ENCODE measurements around the gene RNF123. TPM values are rescaled to one million over a fixed set of nuclear protein-coding genes. Genes with fewer than 3 reads are reported as not detected.

RNF123 gene
- total RNA-seq, 1 donor: 31.5 TPM

DNA sequence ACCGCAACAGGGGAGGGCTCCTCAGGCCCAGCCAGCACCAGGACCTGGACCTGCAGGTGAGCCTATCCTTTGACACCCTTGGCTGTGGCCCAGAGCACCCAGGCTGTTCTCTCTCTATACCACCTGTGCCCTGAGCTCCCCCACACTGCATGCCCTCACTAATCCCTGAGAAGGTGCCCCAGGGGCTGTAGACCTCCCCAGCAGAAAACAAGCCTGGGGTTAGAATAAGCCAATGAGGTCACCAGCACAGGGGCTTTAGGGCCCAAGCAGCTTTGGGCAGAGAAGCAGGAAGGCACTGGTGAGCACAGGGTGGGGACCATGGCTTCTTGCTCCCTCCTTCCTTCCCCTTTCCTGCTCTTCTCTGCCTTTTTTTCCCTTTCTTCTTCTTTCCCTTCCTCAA is 25.5 kb upstream of the RNF123 start:
- TF ChIP-seq, protein P1, sequence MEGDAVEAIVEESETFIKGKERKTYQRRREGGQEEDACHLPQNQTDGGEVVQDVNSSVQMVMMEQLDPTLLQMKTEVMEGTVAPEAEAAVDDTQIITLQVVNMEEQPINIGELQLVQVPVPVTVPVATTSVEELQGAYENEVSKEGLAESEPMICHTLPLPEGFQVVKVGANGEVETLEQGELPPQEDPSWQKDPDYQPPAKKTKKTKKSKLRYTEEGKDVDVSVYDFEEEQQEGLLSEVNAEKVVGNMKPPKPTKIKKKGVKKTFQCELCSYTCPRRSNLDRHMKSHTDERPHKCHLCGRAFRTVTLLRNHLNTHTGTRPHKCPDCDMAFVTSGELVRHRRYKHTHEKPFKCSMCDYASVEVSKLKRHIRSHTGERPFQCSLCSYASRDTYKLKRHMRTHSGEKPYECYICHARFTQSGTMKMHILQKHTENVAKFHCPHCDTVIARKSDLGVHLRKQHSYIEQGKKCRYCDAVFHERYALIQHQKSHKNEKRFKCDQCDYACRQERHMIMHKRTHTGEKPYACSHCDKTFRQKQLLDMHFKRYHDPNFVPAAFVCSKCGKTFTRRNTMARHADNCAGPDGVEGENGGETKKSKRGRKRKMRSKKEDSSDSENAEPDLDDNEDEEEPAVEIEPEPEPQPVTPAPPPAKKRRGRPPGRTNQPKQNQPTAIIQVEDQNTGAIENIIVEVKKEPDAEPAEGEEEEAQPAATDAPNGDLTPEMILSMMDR (IDR thresholded peaks at IDR 0.05; ENCODE audit: insufficient read depth, low read depth, low read length): no peak
- no peak for DNase-seq (ENCODE audit: low read depth)
- no peak overlapping the region for H3K4me3 ChIP-seq (ENCODE audit: low read depth, low read length)

DNA sequence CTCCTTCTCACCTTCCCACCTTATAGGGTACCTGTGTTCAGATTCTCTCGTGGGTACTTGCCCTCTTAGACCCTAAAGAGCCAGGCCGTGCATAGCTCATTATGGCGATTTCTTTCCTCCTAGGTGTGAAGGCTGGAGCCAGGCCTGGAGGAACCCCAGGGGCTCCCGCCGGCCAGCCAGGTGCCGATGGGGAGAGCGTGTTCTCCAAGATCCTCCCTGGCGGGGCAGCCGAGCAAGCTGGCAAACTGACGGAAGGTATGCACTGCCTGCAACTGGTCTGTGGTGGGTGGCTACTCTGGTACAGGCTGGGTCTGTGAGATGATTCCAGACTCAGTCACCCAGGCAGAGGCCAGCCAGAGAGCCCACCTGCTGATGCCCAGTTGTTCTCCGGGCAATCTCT is 25.1 kb upstream of the RNF123 start:
- no peak overlapping the region for H3K4me3 ChIP-seq (ENCODE audit: low read depth, low read length)
- TF ChIP-seq, protein P1 (IDR thresholded peaks at IDR 0.05; ENCODE audit: insufficient read depth, low read depth, low read length): no peak
- DNase-seq (ENCODE audit: low read depth): no peak

DNA sequence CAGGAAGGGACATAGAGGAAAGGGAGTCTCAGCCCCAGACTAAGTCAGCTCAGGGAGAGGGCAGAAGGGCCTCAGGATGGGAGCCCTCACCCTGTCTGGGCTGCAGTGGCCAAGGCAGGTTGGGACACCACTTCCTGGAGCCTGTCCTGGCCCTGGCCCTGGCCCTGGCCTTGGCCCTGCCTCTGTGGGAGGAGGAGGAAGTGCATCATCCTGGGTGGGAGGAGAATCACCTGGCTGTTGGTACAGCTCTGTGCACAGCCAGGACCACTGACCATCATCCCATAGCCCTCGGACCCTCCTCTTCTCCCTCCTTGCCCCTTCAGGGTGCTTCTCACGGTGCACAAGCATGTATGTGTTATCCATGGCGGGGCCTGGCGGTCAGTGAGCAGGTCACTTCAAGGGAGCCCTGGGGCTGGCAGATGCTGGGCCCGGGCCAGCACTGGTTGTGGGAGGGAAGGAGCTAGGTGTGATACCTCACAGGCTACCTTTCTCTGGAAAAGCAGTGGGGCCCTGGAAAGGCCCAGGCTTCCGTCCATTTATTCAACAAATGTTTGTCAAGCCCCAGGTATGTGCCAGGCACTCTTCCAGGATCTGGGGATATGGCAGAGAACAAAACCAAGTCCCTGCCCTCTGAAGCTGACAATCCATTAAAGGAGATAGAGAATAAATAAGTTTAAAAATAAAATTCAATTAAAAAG is 23.4 kb upstream of the RNF123 start:
- no peak for DNase-seq (ENCODE audit: low read depth)
- TF ChIP-seq, protein P1 (IDR thresholded peaks at IDR 0.05; ENCODE audit: insufficient read depth, low read depth, low read length): no peak
- no peak overlapping the region for H3K4me3 ChIP-seq (ENCODE audit: low read depth, low read length)

DNA sequence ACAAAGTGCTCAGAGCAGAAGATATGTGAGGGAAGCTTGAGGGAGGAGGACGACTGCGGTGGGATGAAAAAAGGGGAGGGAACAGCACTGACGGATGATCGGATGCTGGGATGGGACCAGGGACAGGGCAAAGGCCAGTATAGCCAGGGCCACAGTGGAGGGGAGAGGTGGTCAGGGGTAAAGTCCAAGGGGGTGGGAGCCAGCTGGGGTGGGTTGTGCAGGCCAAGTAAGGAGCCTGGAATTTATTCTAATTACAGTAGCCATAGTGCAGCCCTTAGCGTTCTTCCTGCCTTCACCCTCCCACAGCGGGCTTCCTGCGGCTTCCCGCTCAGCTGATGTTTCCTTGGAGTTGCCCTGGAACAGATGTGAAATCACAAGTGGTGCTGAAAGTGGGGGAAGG is 22.8 kb upstream of the RNF123 start:
- TF ChIP-seq, protein P1 (IDR thresholded peaks at IDR 0.05; ENCODE audit: insufficient read depth, low read depth, low read length): no peak
- H3K4me3 ChIP-seq (ENCODE audit: low read depth, low read length): no peak overlapping the region
- DNase-seq (ENCODE audit: low read depth): no peak

DNA sequence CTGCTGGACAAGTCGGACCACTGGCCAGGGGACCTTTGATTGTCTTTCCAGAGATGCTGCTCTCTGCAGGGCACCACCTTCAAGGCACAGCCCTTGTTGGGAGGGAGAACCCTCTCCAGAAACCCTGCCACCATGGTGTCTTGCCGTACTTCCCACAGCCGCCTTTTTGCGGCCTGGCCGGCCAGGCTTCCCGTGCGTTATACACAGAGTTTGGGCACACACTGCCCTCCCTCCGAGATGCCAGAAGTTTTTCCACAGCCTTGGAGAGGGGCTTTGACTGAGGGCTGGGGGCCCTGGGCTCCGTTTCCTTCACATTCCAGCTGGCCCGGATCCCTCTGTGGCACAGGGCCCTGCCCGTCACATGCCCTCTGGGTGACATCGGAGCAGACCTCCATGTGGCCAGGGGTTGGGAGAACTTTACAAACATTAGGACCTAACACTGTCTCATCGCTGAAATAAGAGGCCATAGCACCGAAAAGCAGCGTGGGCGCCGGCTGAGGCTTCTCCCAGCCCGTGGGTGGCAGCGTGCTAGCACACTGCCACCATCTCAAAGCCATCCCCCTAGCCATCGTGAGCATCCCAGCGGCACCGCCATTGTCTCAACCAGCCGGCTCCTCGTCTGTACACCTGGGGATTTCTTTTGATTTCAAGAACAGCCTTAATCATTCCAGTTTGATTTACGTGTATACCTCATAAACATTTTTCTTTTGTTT is 21.5 kb upstream of the RNF123 start:
- TF ChIP-seq, protein P1 (IDR thresholded peaks at IDR 0.05; ENCODE audit: insufficient read depth, low read depth, low read length): no peak
- no peak overlapping the region for H3K4me3 ChIP-seq (ENCODE audit: low read depth, low read length)
- no peak for DNase-seq (ENCODE audit: low read depth)

DNA sequence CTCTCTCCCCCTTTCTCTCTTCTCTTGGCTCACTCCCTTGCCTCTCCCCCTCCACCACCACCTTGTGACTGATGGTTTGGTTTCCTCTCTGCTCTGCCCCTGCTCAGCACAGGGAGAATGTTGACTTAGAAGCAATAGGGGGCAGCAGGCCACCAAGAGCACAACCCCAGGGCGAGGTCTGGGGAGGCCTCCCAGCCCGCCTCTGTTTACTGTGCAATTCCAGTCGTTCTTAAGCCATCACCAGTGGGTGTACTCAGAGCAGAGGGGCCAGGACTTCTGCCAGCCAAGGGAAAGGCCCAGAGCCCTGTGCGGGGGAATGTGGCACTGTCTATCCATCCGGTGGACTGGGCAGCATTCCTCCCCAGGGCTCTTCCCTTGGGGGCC is 21.0 kb upstream of the RNF123 start:
- DNase-seq (ENCODE audit: low read depth): no peak
- H3K4me3 ChIP-seq (ENCODE audit: low read depth, low read length): no peak overlapping the region
- TF ChIP-seq, protein P1 (IDR thresholded peaks at IDR 0.05; ENCODE audit: insufficient read depth, low read depth, low read length): no peak

Measured in fibroblast of villous mesenchyme (primary cell).